ENCODE measurements around the gene RBMS2. TPM values are rescaled to one million over a fixed set of nuclear protein-coding genes. Genes with fewer than 3 reads are reported as not detected.

Gene RBMS2
- total RNA-seq, 1 experiment from 2014 or later = 40.8 TPM

- Histone ChIP-seq H3K9me2 (ENCODE audit: insufficient read depth) (no peaks in the 10 kb centered on the region), H3K4me2 (ENCODE audit: low read length) (no peak overlapping the region), H3K9ac (ENCODE audit: low read length) (no peak overlapping the region), H3K27ac (ENCODE audit: low read depth, low read length) (no peak overlapping the region), H3K36me3 (ENCODE audit: control insufficient read depth in 1 of 2, insufficient read depth in 2 of 2, low read length in 2 of 2) (no peaks in the 10 kb centered on the region), H3K79me2 (ENCODE audit: insufficient read depth, low read length) (no peaks in the 10 kb centered on the region), H3K9me3 (ENCODE audit: control insufficient read depth in 1 of 2, insufficient read depth in 1 of 2, low read depth in 1 of 2, low read length in 2 of 2) (no peaks in the 10 kb centered on the region), H3K4me3 (replicated peaks in 1 of 2; ENCODE audit: low read depth in 1 of 2, low read length in 2 of 2) (no peak overlapping the region), H3K27me3 (ENCODE audit: insufficient read depth, low read length) (peaks cover 6% of the 10 kb centered on the region; the same call in 1 of the 2 replicates), H2AFZ (ENCODE audit: low read depth, low read length, poor library complexity, severe bottlenecking) (no peak overlapping the region), H4K20me1 (ENCODE audit: insufficient read depth) (no peaks in the 10 kb centered on the region), H3K4me1 (ENCODE audit: control insufficient read depth in 1 of 2, insufficient read depth in 2 of 2, low read length in 2 of 2) (no peaks in the 10 kb centered on the region)
- DNase-seq (ENCODE audit: low read depth, low spot score) (no peak), ATAC-seq (no peak)
- ChIA-PET RAD21 (ENCODE audit: low non-redundant PET in 1 of 2, low total read pairs in 2 of 2, uncharacterized antibody in 2 of 2, unreplicated experiment in 2 of 2) (no interaction called here), POLR2A (no interaction called here), CTCF (no interaction called here)
- intact Hi-C loops (cut with micrococcal nuclease) = no loop called here
- TF ChIP-seq RAD21 (IDR thresholded peaks at IDR 0.05; ENCODE audit: low read depth) = no peak
- no peak for TF ChIP-seq MAX (IDR thresholded peaks at IDR 0.05)
- TF ChIP-seq EZH2 (IDR thresholded peaks at IDR 0.05) = no peak
- no peak for TF ChIP-seq SRF (IDR thresholded peaks at IDR 0.05; ENCODE audit: low read depth)
- BruUV-seq (replicated peaks) = no TSS peak
Observed at GRCh38 chr12:56486694-56487093, 34.9 kb upstream of the RBMS2 start.

GRCh38 chr12:56487448-56488040, 34.1 kb upstream of the RBMS2 start:
- H3K4me2 ChIP-seq (ENCODE audit: low read length) = no peak overlapping the region
- no peaks in the 10 kb centered on the region for H3K4me1 ChIP-seq (ENCODE audit: control insufficient read depth in 1 of 2, insufficient read depth in 2 of 2, low read length in 2 of 2)
- H2AFZ ChIP-seq (ENCODE audit: low read depth, low read length, poor library complexity, severe bottlenecking) = no peak overlapping the region
- H3K27ac ChIP-seq (ENCODE audit: low read depth, low read length) = no peak overlapping the region
- no peak for ATAC-seq
- CTCF ChIA-PET = no interaction called here
- H3K4me3 ChIP-seq (replicated peaks in 1 of 2; ENCODE audit: low read depth in 1 of 2, low read length in 2 of 2) = no peak overlapping the region
- H3K79me2 ChIP-seq (ENCODE audit: insufficient read depth, low read length) = no peaks in the 10 kb centered on the region
- no peaks in the 10 kb centered on the region for H3K9me2 ChIP-seq (ENCODE audit: insufficient read depth)
- RAD21 ChIA-PET (ENCODE audit: low non-redundant PET in 1 of 2, low total read pairs in 2 of 2, uncharacterized antibody in 2 of 2, unreplicated experiment in 2 of 2) = no interaction called here
- DNase-seq (ENCODE audit: low read depth, low spot score) = no peak
- intact Hi-C loops (cut with micrococcal nuclease) = no loop called here
- no peaks in the 10 kb centered on the region for H3K36me3 ChIP-seq (ENCODE audit: control insufficient read depth in 1 of 2, insufficient read depth in 2 of 2, low read length in 2 of 2)
- no TSS peak for BruUV-seq (replicated peaks)
- POLR2A ChIA-PET = no interaction called here
- H4K20me1 ChIP-seq (ENCODE audit: insufficient read depth) = no peaks in the 10 kb centered on the region
- no peak overlapping the region for H3K9ac ChIP-seq (ENCODE audit: low read length)
- H3K27me3 ChIP-seq (ENCODE audit: insufficient read depth, low read length) = peaks cover 6% of the 10 kb centered on the region; the same call in 1 of the 2 replicates
- H3K9me3 ChIP-seq (ENCODE audit: control insufficient read depth in 1 of 2, insufficient read depth in 1 of 2, low read depth in 1 of 2, low read length in 2 of 2) = no peaks in the 10 kb centered on the region; a peak in 1 of 4 replicates
- no peak for TF ChIP-seq CTCF (IDR thresholded peaks at IDR 0.05 in 2 of 3, conservative IDR thresholded peaks at IDR 0.05 in 1 of 3; ENCODE audit: borderline replicate concordance in 1 of 3, insufficient read depth in 1 of 3, low read depth in 2 of 3, low read length in 2 of 3)
- TF ChIP-seq ATF3 (IDR thresholded peaks at IDR 0.05) = no peak
- TF ChIP-seq MAX (IDR thresholded peaks at IDR 0.05) = no peak
- no peak for TF ChIP-seq SRF (IDR thresholded peaks at IDR 0.05; ENCODE audit: low read depth)
- TF ChIP-seq YY1 (IDR thresholded peaks at IDR 0.05; ENCODE audit: extremely low read depth, insufficient replicate concordance, low read depth, low read length) = no peak
- TF ChIP-seq POLR2AphosphoS5 (IDR thresholded peaks at IDR 0.05; ENCODE audit: low read depth, low read length) = no peak
- TF ChIP-seq ELF1 (IDR thresholded peaks at IDR 0.05; ENCODE audit: borderline replicate concordance, low read depth) = no peak
- TF ChIP-seq ZBTB33 (IDR thresholded peaks at IDR 0.05; ENCODE audit: extremely low read depth, insufficient replicate concordance, low read length) = no peak
- no peak for TF ChIP-seq ZNF274 (IDR thresholded peaks at IDR 0.05; ENCODE audit: low read depth, low read length)
- TF ChIP-seq SIN3A (IDR thresholded peaks at IDR 0.05; ENCODE audit: low read depth) = no peak
- no peak for TF ChIP-seq CBX3 (IDR thresholded peaks at IDR 0.05; ENCODE audit: low read depth)
- no peak for TF ChIP-seq CEBPB (IDR thresholded peaks at IDR 0.05; ENCODE audit: low read depth)
- no peak for TF ChIP-seq EGR1 (IDR thresholded peaks at IDR 0.05; ENCODE audit: low read depth)
- no peak for TF ChIP-seq TCF7L2 (IDR thresholded peaks at IDR 0.05; ENCODE audit: borderline replicate concordance, extremely low read depth, insufficient read depth, insufficient read length)
- no peak for TF ChIP-seq RAD21 (IDR thresholded peaks at IDR 0.05; ENCODE audit: low read depth)
